Loucy (cell line): ENCODE measurements around the gene FBLN2.

ENCODE experiments used
- CTCF ChIP-seq: fragments of 200-600 bp; sonication (generic); conservative IDR thresholded peaks from 2 replicates; pipeline ENCODE4 v1.5.1; 2014; ENCODE audit warnings: mild to moderate bottlenecking, antibody characterized with exemption, low read length
- EZH2phosphoT487 ChIP-seq: fragments of 200-600 bp; IDR thresholded peaks from 2 replicates; pipeline ENCODE4 v1.6.1; 2018; ENCODE audit warnings: antibody characterized with exemption, mild to moderate bottlenecking, moderate library complexity, borderline replicate concordance

DNA sequence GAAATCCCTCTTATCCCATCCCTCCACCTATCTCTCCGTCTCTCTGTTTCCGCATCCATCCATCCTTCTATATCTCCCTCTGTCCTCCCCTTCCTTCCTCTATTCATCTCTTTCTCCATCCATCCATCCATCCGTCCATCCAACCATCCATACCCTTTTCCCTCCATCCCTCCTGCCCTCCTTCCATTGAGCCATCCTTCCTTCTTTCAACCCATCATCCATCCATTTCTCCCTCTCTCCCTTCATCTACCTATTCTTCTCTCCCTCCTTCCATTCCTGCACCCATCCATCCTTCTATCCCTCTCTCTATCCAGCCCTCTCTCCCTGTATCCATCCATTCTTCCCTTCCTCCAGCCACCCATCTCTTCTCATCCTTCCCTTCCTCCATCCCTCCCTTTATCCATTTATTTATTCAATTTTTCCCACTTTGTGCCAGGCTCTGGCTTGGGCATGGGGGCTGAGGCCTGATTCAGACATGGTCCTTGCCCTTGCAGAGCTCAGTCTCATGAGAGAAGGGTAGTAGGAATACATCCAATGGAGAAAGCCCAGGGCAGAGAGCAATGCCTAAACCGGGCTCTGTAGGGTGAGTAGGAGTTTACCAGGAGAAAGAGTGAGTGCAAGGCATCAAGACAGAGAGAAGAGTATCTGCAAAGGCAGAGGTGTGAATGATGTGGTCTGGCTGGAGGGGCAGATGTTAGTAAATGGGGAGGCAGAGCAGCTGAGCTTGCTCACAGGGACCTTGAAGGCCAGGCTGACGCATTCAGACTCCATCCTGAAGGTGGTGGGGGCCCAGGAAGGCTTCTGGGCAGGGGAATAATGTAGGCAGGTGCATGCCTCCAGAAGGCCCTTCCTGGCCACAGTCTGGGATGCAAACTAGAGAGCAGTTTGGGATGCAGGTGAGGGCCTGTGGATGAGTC, 19.5 kb upstream of the FBLN2 start:
- TF ChIP-seq CTCF (no peak), EZH2phosphoT487 (no peak)
